GM12878 (cell line): ENCODE data around the gene MCM3AP. TPM values are rescaled to one million over a fixed set of nuclear protein-coding genes. Genes with fewer than 3 reads are reported as not detected.

Experiments
- ATAC-seq: fragments of 200-7000 bp; cut with Tn5 transposase; 3 replicates; pipeline ENCODE4 v1.9.1; 2020; ENCODE audit warnings: mild to moderate bottlenecking, moderate library complexity
- BruUV-seq: library from RNA; stranded (reverse); fragments of 400-500 nt; replicated peaks from 2 replicates; lab custom pipeline; 2021; lab: Mats Ljungman, UMichigan
- CTCF ChIA-PET: fragments of 300-600 bp; sonication (Branson Sonifier 250); formaldehyde crosslinking; extraction: SDS; loops from one replicate; lab custom pipeline; 2021; ENCODE audit warnings: inconsistent platforms; lab: Yijun Ruan, JAX
- POLR2A ChIA-PET: fragments of 350-600 bp; formaldehyde crosslinking; extraction: SDS; loops from one replicate; lab custom pipeline; 2021; ENCODE audit warnings: inconsistent platforms; lab: Charles Lee
- RAD21 ChIA-PET: fragments of 300-600 bp; sonication (Branson Sonifier 250); formaldehyde crosslinking; loops from one replicate; lab custom pipeline; 2023; ENCODE audit warnings: antibody characterized with exemption; ENCODE audit not compliant: unreplicated experiment; lab: Charles Lee
- SMC1A ChIA-PET: fragments of 300-600 bp; sonication (Branson Sonifier 250); formaldehyde crosslinking; loops from one replicate; lab custom pipeline; 2023; ENCODE audit not compliant: unreplicated experiment, uncharacterized antibody; lab: Charles Lee
- DNase-seq: peaks from one replicate; pipeline ENCODE4 v3.0.0-alpha.2; 2011; ENCODE audit warnings: low read depth, low spot score
- FAIRE-seq: peaks from 3 replicates; lab custom pipeline; 2011; peaks lifted over from hg19 to GRCh38; lab: Jason Lieb, UNC
- H2AFZ ChIP-seq: 2 replicates; pipeline ENCODE4 v1.6.0; 2011; ENCODE audit warnings: low read depth, low read length, control low read depth; ENCODE audit not compliant: control insufficient read depth
- H3K27ac ChIP-seq: 2 replicates; pipeline ENCODE4 v1.5.1; 2011; ENCODE audit warnings: control low read depth; ENCODE audit not compliant: control insufficient read depth, insufficient read depth
- H3K27me3 ChIP-seq, 2 experiments: replicated peaks in 1 of 2; 2 replicates each; pipeline versions ENCODE4 v1.6.0 to v1.6.1; 2011; ENCODE audit warnings: low read length in 1 of 2; ENCODE audit not compliant: control insufficient read depth in 2 of 2, insufficient read depth in 2 of 2
- H3K36me3 ChIP-seq, 2 experiments: 2 replicates each; pipeline ENCODE4 v1.5.1; 2011; ENCODE audit warnings: low read length in 1 of 2; ENCODE audit not compliant: control insufficient read depth in 2 of 2, insufficient read depth in 2 of 2
- H3K4me1 ChIP-seq: 2 replicates; pipeline ENCODE4 v1.6.1; 2011; ENCODE audit warnings: mild to moderate bottlenecking, low read length, moderate library complexity, mixed read lengths; ENCODE audit not compliant: control insufficient read depth, insufficient read depth
- H3K4me2 ChIP-seq: 2 replicates; pipeline ENCODE4 v1.6.0; 2011; ENCODE audit warnings: control low read depth; ENCODE audit not compliant: control insufficient read depth, insufficient read depth
- H3K4me3 ChIP-seq: fragments of 200-600 bp; sonication (generic); 2 replicates; pipeline ENCODE4 v1.5.1; 2016
- H3K79me2 ChIP-seq: 2 replicates; pipeline ENCODE4 v1.6.0; 2011; ENCODE audit warnings: low read length; ENCODE audit not compliant: control insufficient read depth, insufficient read depth
- H3K9ac ChIP-seq: 2 replicates; pipeline ENCODE4 v1.8.0; 2011; ENCODE audit warnings: low read length, control low read depth, mixed read lengths; ENCODE audit not compliant: control insufficient read depth, insufficient read depth
- H3K9me3 ChIP-seq: replicated peaks from 3 replicates; pipeline ENCODE4 v1.5.1; 2011; ENCODE audit warnings: mild to moderate bottlenecking, low read length; ENCODE audit not compliant: control insufficient read depth, insufficient read depth
- H4K20me1 ChIP-seq: 2 replicates; pipeline ENCODE4 v1.6.0; 2011; ENCODE audit not compliant: control insufficient read depth, insufficient read depth
- ASH2L ChIP-seq: fragments of 300-600, 200-600 bp; sonication (generic); IDR thresholded peaks from 2 replicates; pipeline ENCODE4 v1.6.1; 2017; ENCODE audit warnings: low read depth, mild to moderate bottlenecking, borderline replicate concordance
- E2F8 ChIP-seq: fragments of 450-650 bp; IDR thresholded peaks from 2 replicates; pipeline ENCODE4 v1.6.1; 2018; ENCODE audit warnings: mild to moderate bottlenecking, low read depth, moderate library complexity; ENCODE audit not compliant: partially characterized antibody
- EGR1 ChIP-seq, 2 experiments: IDR thresholded peaks; 1 replicate in 1 of 2; 2 replicates in 1 of 2; pipeline ENCODE4 v1.6.1; 2011 to 2012; ENCODE audit warnings: low read depth in 2 of 2, low read length in 2 of 2, borderline replicate concordance in 1 of 2, mild to moderate bottlenecking in 1 of 2, moderate library complexity in 1 of 2
- HDAC6 ChIP-seq: fragments of 200-600 bp; sonication (generic); IDR thresholded peaks from one replicate; pipeline ENCODE4 v1.8.0; 2017; ENCODE audit warnings: antibody characterized with exemption; ENCODE audit not compliant: unreplicated experiment
- HDGF ChIP-seq: fragments of 450-650 bp; IDR thresholded peaks from 2 replicates; pipeline ENCODE4 v1.6.1; 2016; ENCODE audit warnings: antibody characterized with exemption
- IRF4 ChIP-seq: IDR thresholded peaks from 2 replicates; pipeline ENCODE4 v1.6.1; 2011; ENCODE audit warnings: low read depth, low read length
- LARP7 ChIP-seq: fragments of 450-650 bp; IDR thresholded peaks from 2 replicates; pipeline ENCODE4 v1.6.1; 2017; ENCODE audit warnings: mild to moderate bottlenecking
- MYB ChIP-seq: fragments of 150-350 bp; IDR thresholded peaks from 2 replicates; pipeline ENCODE4 v1.6.1; 2014; ENCODE audit warnings: mild to moderate bottlenecking, low read depth, low read length, borderline replicate concordance
- NFYB ChIP-seq: IDR thresholded peaks from 2 replicates; pipeline ENCODE4 v1.6.1; 2011; ENCODE audit warnings: low read depth, mild to moderate bottlenecking, low read length, improper control_type of control experiment, moderate library complexity; ENCODE audit not compliant: insufficient read depth
- NR2C2 ChIP-seq: IDR thresholded peaks from 2 replicates; pipeline ENCODE4 v1.6.1; 2011; ENCODE audit warnings: borderline replicate concordance, low read depth; ENCODE audit not compliant: control insufficient read depth, insufficient read length
- SIX5 ChIP-seq: IDR thresholded peaks from 2 replicates; pipeline ENCODE4 v1.6.1; 2011; ENCODE audit warnings: mild to moderate bottlenecking, low read depth, low read length, moderate library complexity; ENCODE audit not compliant: severe bottlenecking
- SREBF1 ChIP-seq: IDR thresholded peaks from 2 replicates; pipeline ENCODE4 v1.6.1; 2012; ENCODE audit warnings: mild to moderate bottlenecking, low read length
- SREBF2 ChIP-seq: IDR thresholded peaks from 2 replicates; pipeline ENCODE4 v1.6.1; 2012; ENCODE audit warnings: mild to moderate bottlenecking, low read length
- ZNF622 ChIP-seq: fragments of 450-650 bp; IDR thresholded peaks from 2 replicates; pipeline ENCODE4 v1.6.1; 2017; ENCODE audit warnings: mild to moderate bottlenecking, inconsistent platforms
- WGBS: methylation state at CpG from one replicate; pipeline ENCODE4 v1.1.6; 2016; ENCODE audit warnings: low lambda C conversion rate; ENCODE audit not compliant: insufficient replicate concordance, insufficient coverage; ENCODE audit errors: missing lambda C conversion rate; 5-methylcytosine and 5-hydroxymethylcytosine counted together
- in situ Hi-C: fragments of 300-500 bp; cut with MboI; formaldehyde crosslinking; loops from 9 replicates; pipeline ENCODE4 v1.14.3; 2018; ENCODE audit warnings: mixed read lengths
- intact Hi-C: fragments of 100-400 bp; cut with micrococcal nuclease; formaldehyde crosslinking; loops from one replicate; pipeline ENCODE4 v1.14.2; 2022; ENCODE audit not compliant: unreplicated experiment
- polyA plus RNA-seq, 11 experiments: library from polyadenylated mRNA; depleted of rRNA in 4 of 11; unstranded in 6 of 11; stranded (reverse) in 5 of 11; fragments of >200 nt; fragmentation: Nextera tagmentation in 4 of 11; fragmentation: Illumina TruSeq in 1 of 11; extraction: Ambion mirVana in 4 of 11; extraction: Trizol in 1 of 11; gene quantifications; 1 replicate in 1 of 11; 2 replicates in 10 of 11; pipeline versions ENCODE4 v1.2.1 to v1.2.3, GENCODE V29; 2011 to 2016; ENCODE audit warnings: inconsistent platforms in 2 of 11, missing spikeins in 2 of 11, low read depth in 1 of 11
- total RNA-seq, 4 experiments: library from RNA; depleted of rRNA in 3 of 4; stranded (reverse); fragments of >200 nt in 3 of 4; fragmentation: Illumina TruSeq in 1 of 4; extraction: Trizol in 1 of 4; gene quantifications; 2 replicates each; pipeline versions ENCODE4 v1.2.1 to v1.2.3, GENCODE V29; 2013 to 2021

Gene MCM3AP
- total and polyA plus RNA-seq, 10 of the 15 experiments (the other 5 are each of a cell fraction or from before 2014, with no cell fraction given) = 6.1 to 95.7 (median 47.0) TPM

- intact Hi-C loops = no loop called here
These were observed 62.8 kb downstream of the MCM3AP start for GRCh38 chr21:46222436-46223116.

GRCh38 chr21:46221664-46222435 lies 63.6 kb downstream of the MCM3AP start:
- SMC1A ChIA-PET = no interaction called here
- intact Hi-C loops (no loop called here), in situ Hi-C loops (no loop called here)
- Histone ChIP-seq H3K4me1 (peaks cover 10% of the 10 kb centered on the region), H3K4me2 (no peak overlapping the region), H3K9me3 (no peaks in the 10 kb centered on the region), H2AFZ (no peak overlapping the region), H3K36me3 (peaks cover 6 to 8% of the 10 kb centered on the region in 2 experiments; a peak in 3 of 4 replicates), H3K9ac (no peak overlapping the region), H3K4me3 (no peak overlapping the region), H3K27ac (no peak overlapping the region), H4K20me1 (no peaks in the 10 kb centered on the region), H3K27me3 (no peaks in the 10 kb centered on the region), H3K79me2 (peaks cover 19% of the 10 kb centered on the region)
- DNase-seq (no peak), ATAC-seq (no peak), FAIRE-seq (no peak)
- TF ChIP-seq ZNF622 (no peak), ASH2L (no peak), SREBF2 (no peak), EGR1 (IDR thresholded peaks at IDR 0.05; ENCODE audit: borderline replicate concordance in 1 of 2, low read depth in 2 of 2, low read length in 2 of 2) (no peak), NFYB (no peak), MYB (no peak), SREBF1 (no peak), IRF4 (no peak), NR2C2 (no peak), LARP7 (no peak), HDGF (no peak), SIX5 (no peak), E2F8 (no peak)
- WGBS = 78% methylated on average over 15 of the region's 16 CpGs
- CTCF ChIA-PET = no interaction called here
- POLR2A ChIA-PET = no interaction called here
- BruUV-seq = no TSS peak
- RAD21 ChIA-PET = no interaction called here

More at GRCh38 chr21:46222436-46223116, 62.8 kb downstream of the MCM3AP start:
- no peak overlapping the region for H3K4me3 ChIP-seq
- no peaks in the 10 kb centered on the region for H4K20me1 ChIP-seq
- H3K27me3 ChIP-seq = no peaks in the 10 kb centered on the region
- POLR2A ChIA-PET = no interaction called here
- no peak for FAIRE-seq
- no peak for DNase-seq
- peaks cover 27% of the 10 kb centered on the region for H3K79me2 ChIP-seq
- RAD21 ChIA-PET = no interaction called here
- SMC1A ChIA-PET = no interaction called here
- BruUV-seq = no TSS peak
- H2AFZ ChIP-seq = no peak overlapping the region
- H3K4me1 ChIP-seq = peaks cover 7% of the 10 kb centered on the region
- in situ Hi-C loops = no loop called here
- no peaks in the 10 kb centered on the region for H3K9me3 ChIP-seq
- 88% methylated on average over 11 of the region's 11 CpGs for WGBS
- no peak overlapping the region for H3K4me2 ChIP-seq
- CTCF ChIA-PET = no interaction called here
- no peak overlapping the region for H3K9ac ChIP-seq
- ATAC-seq = no peak
- TF ChIP-seq HDAC6 = no peak
- H3K36me3 ChIP-seq = peaks cover 5 to 8% of the 10 kb centered on the region in 2 experiments; a peak in 3 of 4 replicates
- no peak overlapping the region for H3K27ac ChIP-seq
